ENCODE measurements around the gene GNAQ. TPM values are rescaled to one million over a fixed set of nuclear protein-coding genes. Genes with fewer than 3 reads are reported as not detected.
A peak's percentile ranks its signal among the peaks of the same experiment; 100 is the strongest.

GNAQ gene
- total and polyA plus RNA-seq, 2 of the 4 experiments (the other 2 are of a cell fraction): 23.1 to 50.7 TPM

DNA sequence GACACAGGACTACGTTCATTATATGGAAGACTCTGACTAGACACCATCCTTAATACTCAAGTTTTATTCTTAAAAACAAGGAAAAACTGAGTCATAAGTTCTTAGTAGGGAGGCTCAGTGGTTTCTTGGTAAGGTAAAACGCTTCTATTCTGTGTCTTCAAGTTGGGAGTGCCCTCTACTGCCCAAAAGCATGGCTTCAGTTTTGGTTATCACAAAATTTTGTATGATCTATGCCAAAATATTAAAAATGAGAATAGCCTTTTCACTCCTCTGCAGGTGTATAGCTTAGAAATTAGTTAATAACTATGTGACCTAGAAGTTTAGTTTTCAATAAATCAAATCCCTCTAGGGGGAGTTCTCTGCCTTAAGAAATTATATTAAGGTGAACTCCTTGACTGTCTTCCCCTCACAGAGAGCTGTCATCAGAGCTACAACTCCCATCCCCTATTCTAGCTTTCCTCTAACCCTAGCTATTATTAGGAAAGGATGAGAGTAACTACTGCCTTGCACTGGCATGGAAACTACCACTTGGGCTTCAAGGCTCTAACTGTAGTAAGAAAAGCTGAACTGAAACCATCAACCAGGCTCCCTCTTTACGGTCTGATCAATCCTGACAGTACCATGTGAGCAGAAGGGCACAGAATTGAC is 189.7 kb downstream of the GNAQ start:
- Histone ChIP-seq H3K27ac (ENCODE audit: insufficient read depth, low read length) (no peak overlapping the region), H2AK9ac (replicated peaks; ENCODE audit: low read depth, low read length, poor library complexity) (no peak overlapping the region), H3K4me1 (ENCODE audit: control insufficient read depth, insufficient read depth, low read length) (peaks cover 14% of the 10 kb centered on the region), H2BK120ac (ENCODE audit: low read depth, low read length) (no peak overlapping the region), H2BK5ac (ENCODE audit: low read depth, low read length, poor library complexity, severe bottlenecking) (no peak overlapping the region), H3K9ac (ENCODE audit: low read depth, low read length) (no peak overlapping the region), H4K91ac (ENCODE audit: insufficient read depth, low read depth, low read length) (no peak overlapping the region), H4K8ac (ENCODE audit: low read depth in 2 of 2, low read length in 2 of 2) (no peak overlapping the region), H3K4me2 (ENCODE audit: low read depth, low read length) (no peak overlapping the region), H2AK5ac (ENCODE audit: low read depth, low read length) (no peak overlapping the region), H3K4me3 (ENCODE audit: insufficient read depth, low read depth, low read length) (no peak overlapping the region), H3K79me1 (ENCODE audit: low read depth in 1 of 2, low read length in 2 of 2) (peaks cover 25 to 45% of the 10 kb centered on the region in 2 experiments), H3K4ac (ENCODE audit: low read depth, low read length) (no peak overlapping the region), H2BK15ac (ENCODE audit: low read depth, low read length) (no peak overlapping the region), H3K36me3 (ENCODE audit: control insufficient read depth, insufficient read depth, low read length) (no peaks in the 10 kb centered on the region), H3K9me3 (ENCODE audit: control insufficient read depth, insufficient read depth, low read length) (no peaks in the 10 kb centered on the region), H2BK20ac (ENCODE audit: low read depth, low read length) (no peak overlapping the region), H2AFZ (replicated peaks; ENCODE audit: low read length, poor library complexity) (no peak overlapping the region), H3K56ac (ENCODE audit: extremely low read depth, insufficient read depth, low read length) (no peak overlapping the region), H3K27me3 (ENCODE audit: control insufficient read depth, insufficient read depth, low read length) (no peaks in the 10 kb centered on the region), H3K14ac (replicated peaks; ENCODE audit: low read depth, low read length) (no peak overlapping the region), H3K23ac (ENCODE audit: low read depth, low read length) (no peak overlapping the region), H4K5ac (ENCODE audit: low read depth, low read length) (no peak overlapping the region), H4K20me1 (ENCODE audit: insufficient read depth, low read length) (peaks cover 17% of the 10 kb centered on the region; the same call in 1 of the 2 replicates), H3K9me1 (ENCODE audit: insufficient read depth, low read length) (peaks cover 20% of the 10 kb centered on the region), H3K18ac (ENCODE audit: low read depth, low read length) (no peak overlapping the region)
- DNase-seq (no peak), ATAC-seq (ENCODE audit: low read depth) (no peak; the same call in 1 of the 2 replicates)
- in situ Hi-C loops (cut with MboI; ENCODE audit: low sequenced_read_pairs): no loop called here
- POLR2A ChIA-PET (ENCODE audit: unreplicated experiment): no interaction called here
- TF ChIP-seq FOS (IDR thresholded peaks at IDR 0.05; ENCODE audit: low read depth, low read length) (no peak), RAD21 (IDR thresholded peaks at IDR 0.05; ENCODE audit: low read length) (peak; percentile 15; the same call in 1 of the 2 replicates), CTCF (conservative IDR thresholded peaks at IDR 0.05; ENCODE audit: low read depth, low read length) (peak; percentile 32; the same call in 1 of the 2 replicates)
- dilution Hi-C loops (cut with HindIII; ENCODE audit: low sequenced_read_pairs, unreplicated experiment): no loop called here
- BruUV-seq (replicated peaks): no TSS peak
- intact Hi-C loops (cut with micrococcal nuclease): no loop called here
- WGBS, 2 experiments (ENCODE audit: extremely low coverage in 2 of 2, insufficient read length in 1 of 2): 100% methylated on average over 1 of the region's 3 CpGs; no CpG with 5 or more reads in 1 of the 2 experiments
- CTCF ChIA-PET: interaction anchor here (0.6 to 1.3 kb wide), 5 partner anchors 25 to 194 kb away, joined by 3 to 6 read pairs (median 4); no protein-coding TSS in a partner anchor

Data from IMR-90 (cell line).